Hindlimb muscle (tissue), 1 donor: ENCODE results near the gene EDN2. TPM values are rescaled to one million over a fixed set of nuclear protein-coding genes. Genes with fewer than 3 reads are reported as not detected.

Experiments used
- DNase-seq: peaks from one replicate; pipeline ENCODE4 v3.0.0-alpha.2; 2013
- polyA plus RNA-seq: library from polyadenylated mRNA; unstranded; fragments of 120-200 nt; gene quantifications from one replicate; pipeline ENCODE4 v1.2.1, GENCODE V29; 2013; ENCODE audit not compliant: insufficient read length

Gene EDN2
- 0.80 TPM for polyA plus RNA-seq

DNA sequence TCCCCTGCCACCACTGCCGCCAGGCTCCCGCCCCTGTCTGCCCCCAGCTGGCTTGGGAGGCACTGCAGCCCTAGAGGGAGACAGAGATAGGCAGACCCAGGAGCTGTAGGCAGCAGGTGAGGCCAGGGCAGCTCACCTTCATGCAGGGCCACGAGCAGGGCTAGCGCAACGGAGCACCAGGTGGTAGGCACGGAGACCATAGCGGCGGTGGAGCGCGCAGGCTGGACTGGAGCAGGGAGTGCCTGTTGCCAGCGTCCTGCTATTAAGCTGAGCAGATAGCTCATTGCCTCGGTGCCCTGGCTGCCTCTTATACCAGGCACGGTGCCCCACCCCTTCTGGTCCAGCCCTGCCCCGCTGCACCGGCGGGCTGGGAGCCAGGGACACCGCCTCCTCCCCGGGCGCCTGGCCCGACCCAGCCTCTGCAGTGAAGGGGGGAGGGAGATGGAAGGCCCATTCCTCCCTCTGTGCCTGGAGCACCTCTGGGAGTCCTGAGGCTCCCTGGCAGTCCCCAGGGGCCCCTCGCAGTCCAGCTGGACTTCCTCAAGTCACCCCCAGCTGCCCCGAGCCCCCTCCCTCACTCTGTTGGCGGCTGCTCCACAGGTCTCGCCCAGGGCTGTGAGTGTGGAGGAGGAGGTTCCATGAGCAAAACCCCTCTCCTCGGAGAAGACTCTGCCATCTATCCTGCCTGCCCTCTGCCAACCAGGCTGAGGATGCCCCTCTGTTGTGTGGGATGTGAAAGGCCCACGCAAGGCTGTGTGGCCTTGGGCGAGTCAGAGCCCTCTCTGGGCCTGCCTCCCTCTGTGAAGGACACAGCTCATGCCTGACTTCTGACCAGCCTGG lies at the start of gene EDN2:
TSS of gene EDN2 (minus strand) at position 282 of the 840 bp plus-strand sequence. CDS start at position 200, 82 bp downstream.
- no peak for DNase-seq

DNA sequence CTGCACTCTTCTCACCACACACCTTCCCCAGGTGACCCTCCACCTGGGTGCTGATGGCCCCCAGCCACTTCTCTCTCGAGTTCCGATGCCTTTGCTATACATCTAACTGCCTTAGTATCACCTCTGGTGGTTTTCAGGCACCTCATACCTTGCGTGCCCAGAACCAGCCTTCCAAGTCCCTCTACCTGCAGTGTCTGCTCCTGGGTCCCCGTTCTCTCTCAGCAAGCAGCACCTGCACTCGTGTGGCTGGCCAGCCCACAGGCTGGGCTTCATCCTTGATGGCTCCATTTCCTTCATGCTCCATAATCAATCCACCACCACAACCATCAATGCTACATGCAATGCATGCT lies 49.2 kb upstream of the EDN2 start:
- no peak for DNase-seq

DNA sequence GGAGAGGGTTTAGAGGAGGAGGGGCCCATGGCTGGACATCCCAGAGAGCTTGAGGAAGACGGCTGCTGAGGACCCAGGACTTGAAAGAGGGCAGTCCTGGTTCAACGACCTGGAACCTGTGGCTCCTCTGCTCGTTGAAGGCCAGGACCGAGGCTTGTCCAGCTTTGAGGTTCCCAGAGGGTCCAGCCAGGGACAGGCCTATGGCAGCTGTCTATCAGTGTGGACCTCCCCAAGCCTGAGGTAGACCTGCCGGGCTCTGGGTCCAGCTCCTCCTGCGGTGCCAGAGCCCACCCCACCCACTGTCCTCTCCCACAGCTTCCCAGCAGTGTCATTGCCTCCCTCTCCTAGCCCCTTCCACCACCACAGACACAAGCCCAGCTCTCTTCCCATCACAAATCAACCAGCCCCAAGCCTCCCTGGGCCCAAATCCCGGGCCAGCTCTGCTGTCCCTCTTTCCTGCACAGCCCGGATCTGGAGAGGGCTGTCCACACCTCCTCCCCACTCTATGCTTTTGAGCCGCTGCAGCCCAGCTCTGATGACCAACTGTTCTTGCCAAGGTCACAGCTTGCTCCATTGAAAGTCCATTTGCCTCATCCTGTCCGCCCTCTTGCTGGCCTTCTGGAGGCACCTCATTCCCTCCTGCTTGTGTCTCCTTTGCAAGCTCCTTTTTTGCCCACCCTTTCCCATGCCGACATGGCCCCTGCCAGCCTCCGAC lies 48.7 kb upstream of the EDN2 start:
- no peak for DNase-seq

DNA sequence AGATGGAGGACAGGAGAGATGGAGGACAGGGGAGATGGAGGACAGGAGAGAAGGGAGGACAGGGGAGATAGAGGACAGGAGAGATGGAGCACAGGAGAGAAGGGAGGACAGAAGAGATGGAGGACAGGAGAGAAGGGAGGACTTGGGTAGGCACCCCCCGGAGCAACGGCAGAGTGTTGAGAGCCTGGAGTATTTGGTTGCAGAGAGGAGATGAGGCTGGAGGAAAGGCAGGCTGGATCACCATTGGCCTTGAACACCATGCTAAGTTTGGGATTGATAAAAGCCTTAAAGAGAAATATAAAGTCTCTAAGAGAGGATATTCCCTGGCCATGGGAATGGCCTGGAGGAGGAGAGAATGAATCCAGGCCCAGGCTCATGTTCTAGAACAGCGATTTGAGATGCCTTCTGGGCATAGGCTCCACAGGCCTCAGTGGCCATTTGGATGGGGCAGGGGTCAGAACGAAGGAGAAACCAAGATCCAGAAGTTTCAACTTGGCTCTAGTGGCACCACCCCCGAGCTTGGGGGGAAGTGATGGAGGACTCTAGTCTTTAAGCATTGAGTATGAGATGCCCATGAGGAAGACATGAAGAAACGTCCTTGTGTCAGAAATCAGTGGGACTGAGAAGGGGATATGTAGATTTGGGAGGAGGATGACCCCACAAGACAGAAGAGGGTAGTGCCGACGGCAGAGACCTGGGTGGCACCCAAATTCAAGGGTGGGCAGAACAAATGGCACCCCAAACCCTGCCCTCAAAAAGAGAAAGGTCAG lies 47.9 kb upstream of the EDN2 start:
- no peak for DNase-seq

DNA sequence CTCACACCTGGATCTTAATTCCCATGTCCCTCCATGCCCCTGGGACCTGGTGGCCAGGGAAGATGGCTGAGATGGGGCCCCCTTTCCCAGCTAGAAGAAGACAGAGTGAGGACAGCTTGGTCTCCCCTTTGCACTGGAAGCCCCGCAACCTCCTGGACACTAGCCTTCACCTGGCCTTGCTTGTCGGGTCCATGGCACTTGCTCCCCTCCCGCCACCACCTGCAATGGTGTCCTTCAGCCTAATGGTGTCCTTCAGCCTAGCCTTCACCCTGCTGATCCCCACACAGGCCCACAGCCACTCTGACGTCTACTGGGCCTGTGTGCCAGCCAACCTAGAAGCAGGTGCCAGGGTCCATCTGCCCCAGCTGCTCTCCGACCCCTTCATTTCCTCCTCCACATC lies 45.9 kb upstream of the EDN2 start:
- DNase-seq, result no peak

DNA sequence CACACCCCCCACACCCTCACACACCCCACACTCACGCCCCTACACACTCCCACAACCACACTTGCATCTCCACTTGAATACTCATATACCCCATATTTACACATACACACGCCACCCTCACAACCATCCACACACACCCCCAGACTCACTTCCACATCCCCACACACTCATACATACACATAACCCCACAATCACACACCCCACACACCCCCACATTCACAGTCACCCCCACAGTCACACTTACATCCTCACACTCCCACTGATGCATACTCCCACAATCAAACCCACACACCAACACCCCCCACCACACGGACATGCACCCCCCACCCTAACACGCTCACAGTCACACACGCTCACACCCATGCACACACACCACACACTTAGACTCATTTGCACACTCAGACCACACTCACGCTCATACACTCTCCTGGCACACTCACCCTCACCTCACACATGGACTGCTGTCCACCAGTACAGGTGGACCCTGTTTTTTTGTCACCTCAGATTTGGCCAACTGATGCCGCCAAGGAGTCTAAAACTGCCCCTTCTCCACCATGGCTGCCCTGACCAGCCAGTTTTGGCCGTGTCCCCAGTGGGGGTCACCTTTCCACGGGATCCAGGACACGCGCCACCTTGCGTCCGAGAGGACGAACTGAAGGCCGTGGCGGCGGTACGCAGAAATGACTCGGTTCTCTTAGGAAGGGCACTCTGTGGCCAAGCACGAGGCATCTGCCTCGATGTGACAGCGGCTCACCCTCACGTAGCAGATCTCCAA lies 45.3 kb upstream of the EDN2 start:
- DNase-seq, result no peak

DNA sequence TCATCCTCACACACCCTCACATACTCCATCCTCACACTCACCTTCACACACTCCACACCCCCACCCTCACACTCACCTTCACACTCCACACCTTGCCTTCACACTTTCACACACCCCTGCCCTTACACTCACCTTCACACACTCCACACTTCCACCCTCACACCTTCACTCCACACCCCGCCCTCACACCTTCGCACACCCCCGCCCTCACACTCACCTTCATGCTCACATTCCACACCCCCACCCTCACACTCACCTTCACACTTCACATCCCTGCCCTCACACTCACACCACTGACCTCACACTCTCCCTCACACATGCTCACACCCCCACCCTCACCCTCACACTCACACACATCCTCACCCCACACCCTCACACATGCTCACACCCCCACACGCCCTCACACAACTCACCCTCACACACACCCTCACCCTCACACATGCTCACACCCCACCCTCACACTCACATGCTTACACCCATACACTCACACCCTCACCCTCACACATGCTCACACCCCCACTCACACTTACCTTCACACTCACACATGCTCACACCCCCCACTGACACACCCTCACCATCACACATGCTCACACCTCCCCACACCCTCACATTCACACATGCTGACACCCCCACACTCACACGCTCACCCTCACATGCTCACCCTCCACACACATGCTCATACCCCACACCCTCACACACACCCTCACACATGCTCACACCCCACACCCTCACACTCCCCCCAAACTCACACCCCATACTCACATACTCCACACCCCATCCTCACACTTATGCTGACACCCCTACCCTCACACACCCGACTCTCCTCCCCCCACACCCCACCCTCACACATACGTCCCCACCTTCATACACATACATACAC lies 44.5 kb upstream of the EDN2 start:
- DNase-seq, result no peak

DNA sequence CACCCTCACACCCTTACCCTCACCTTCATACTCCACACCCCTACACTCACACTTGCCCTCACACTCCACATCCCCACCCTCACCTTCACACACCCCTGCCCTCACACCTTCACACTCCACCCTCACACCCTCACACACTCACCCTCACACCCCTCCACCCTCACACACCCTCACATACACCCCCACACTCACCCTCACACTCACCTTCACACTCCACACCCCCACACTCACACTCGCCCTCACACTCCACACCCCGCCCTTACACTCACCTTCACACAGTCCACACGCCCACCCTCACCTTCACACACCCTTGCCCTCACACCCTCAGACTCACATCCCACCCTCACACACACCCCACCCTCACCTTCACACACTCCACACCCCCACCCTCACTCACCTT lies 43.6 kb upstream of the EDN2 start:
- no peak for DNase-seq

DNA sequence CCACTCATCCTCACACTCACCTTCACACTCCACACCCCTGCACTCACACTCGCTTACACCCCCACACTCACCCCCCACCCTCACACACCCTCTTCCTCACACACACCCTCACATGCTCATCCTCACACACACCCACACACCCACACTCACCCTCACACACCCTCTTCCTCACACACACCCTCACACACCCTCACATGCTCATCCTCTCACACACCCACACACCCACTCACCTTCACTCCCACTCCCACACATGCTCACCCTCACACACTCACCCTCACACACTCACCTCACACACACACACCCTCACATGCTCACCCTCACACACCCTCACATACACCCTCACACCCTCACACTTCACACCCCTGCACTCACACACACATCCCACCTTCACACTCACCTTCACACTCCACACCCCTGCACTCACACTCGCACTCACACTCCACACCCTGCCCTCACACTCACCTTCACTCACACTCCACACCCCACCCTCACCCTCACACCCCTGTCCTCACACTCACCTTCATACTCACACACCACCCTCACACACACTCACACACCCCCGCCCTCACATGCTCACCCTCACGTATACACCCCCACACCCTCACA lies 42.6 kb upstream of the EDN2 start:
- no peak for DNase-seq

DNA sequence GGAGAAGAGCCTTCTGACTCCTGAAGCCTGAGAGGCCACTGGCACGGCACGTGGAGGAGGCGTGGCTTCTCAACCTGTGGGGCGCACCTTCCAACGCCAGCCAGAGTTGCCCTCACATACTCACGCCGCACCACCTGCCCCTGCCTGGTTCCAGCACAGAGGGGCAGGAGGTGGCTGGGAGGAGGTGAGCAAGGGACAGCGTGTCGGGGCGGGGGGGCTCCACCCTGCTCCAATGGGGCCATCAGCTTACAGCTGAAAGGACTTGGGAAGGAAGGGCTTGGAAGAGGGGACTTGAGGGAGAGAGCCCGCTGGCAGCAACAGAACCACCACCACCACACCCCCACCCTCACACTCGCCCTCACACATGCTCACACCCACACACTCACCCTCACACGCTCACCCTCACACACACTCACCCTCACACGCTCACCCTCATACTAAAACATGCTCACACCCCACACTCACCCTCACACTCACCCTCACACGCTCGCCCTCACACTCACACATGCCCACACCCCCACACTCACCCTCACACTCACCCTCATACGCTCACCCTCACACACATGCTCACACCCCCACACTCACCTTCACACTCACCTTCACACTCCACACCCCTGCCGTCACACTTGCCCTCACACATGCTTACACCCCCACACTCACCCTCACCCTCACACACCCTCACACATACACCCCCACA lies 41.6 kb upstream of the EDN2 start:
- no peak for DNase-seq

DNA sequence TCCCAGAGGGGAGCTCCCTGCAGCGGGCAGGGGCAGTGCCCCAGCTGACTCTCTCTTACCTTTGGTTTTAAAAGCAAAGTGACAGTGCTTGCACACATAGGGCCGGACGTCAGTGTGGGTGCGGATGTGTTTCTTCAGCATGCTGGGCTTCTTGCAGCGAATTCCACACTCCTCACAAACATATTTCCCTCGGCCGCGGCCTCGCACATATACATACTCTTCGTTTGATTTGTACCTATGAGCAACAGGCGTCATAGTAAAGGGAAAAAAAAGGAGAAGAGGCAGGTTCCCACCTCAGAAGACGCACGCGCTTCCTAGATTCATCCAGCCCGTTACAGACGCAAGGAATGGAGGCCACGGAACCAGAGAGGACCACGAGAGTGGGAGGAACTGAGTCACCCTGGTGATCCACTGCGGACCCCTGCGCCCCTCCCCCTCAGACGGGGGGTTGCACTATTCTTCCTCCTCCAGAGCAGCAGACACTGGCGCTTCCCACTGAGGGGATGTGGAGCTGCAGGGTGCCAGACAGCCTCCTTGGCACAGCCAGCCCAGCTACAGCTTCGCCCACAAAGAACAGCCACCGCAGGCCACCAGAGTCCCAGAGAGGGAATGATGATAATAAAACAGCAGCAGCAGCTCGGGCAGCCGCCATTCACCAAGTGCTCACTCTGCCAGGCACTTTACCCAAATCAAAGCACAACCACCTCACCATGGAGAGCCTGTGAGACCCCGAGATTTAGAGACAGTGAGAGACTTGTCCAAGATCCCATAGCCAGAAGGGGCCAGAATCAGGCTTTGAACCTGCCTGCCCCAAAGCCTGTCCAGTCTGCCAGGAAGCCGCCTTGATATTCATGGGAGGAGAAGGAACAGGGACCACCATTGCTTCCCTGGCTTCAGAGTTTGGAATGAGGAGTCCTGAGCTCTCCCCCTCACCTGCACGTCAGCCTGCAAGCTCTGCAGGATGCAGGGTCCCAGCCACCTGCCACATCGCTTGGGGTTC lies 40.5 kb upstream of the EDN2 start:
- no peak for DNase-seq

DNA sequence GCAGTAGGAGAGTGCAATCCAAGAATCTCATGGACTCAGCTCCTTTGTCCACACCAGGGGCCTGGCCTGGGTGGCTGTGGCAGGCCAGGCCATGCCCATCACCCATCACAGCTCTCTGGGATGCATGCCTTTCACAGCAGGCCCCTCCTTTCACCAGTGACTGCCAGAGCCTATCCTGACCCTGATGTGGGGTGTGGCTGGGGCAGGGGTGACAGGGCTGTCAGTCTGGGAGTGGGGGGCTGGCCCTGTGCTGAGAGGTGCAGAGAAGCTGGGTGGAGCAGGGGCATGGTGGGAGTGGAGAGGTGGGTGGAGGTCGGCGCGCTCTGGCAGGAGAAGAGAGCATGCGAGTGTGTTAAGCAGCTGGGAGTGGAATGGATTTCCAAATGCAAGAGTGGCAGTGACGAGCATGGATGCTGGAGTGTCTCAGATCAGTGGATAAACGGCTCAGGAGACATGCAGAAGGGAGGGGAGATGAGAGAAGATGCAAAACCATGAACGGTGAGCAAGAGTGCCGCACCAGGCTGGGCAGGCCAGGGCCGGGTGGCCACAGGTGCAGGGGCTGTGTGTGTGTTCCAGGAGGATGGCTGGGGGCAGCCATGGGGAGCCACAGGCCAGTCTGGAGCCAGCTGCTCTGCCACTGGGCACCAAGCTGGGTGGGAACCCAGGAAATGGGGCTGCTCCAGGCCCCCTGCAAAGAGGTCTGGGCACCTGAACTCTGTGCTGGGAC lies 39.6 kb upstream of the EDN2 start:
- no peak for DNase-seq

DNA sequence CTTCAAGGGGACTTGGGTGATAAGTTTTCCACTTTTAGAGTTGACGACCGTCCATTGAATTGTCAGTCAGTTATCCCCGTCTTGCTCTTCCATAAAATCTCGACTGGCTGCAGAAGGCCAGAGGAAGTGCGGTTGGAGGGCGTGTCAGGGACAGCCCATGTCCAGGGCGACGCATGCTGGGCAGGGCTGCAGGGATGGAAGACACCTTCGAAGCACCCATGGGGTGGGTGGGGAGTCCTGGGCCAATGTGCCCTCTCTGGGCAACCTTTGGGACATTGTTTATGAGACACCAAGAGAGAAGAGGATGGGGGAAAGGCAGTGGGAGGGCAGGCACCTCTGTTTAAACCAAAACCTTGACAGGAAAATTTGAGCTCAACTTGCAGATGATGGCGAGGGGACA lies 38.6 kb upstream of the EDN2 start:
- DNase-seq, result no peak

DNA sequence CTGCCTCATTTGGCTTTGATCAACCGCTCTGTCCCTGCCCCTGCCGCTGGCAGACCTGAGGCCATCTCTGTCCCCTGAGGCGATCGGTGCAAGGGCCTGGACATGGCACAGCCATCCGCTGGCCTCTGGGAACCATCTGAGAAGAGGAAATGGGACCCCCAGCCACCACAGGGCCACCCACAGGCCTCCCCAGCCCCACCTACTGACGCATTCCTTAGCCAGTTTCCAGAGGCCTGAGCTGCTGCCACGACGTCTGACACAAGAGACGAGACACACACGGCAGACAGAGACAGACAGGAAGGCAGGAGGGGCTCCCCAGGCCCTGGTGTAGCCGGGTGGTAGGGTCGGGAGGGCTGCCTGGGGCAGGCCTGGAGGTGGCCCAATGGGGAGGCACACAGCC lies 37.3 kb upstream of the EDN2 start:
- DNase-seq, result no peak

DNA sequence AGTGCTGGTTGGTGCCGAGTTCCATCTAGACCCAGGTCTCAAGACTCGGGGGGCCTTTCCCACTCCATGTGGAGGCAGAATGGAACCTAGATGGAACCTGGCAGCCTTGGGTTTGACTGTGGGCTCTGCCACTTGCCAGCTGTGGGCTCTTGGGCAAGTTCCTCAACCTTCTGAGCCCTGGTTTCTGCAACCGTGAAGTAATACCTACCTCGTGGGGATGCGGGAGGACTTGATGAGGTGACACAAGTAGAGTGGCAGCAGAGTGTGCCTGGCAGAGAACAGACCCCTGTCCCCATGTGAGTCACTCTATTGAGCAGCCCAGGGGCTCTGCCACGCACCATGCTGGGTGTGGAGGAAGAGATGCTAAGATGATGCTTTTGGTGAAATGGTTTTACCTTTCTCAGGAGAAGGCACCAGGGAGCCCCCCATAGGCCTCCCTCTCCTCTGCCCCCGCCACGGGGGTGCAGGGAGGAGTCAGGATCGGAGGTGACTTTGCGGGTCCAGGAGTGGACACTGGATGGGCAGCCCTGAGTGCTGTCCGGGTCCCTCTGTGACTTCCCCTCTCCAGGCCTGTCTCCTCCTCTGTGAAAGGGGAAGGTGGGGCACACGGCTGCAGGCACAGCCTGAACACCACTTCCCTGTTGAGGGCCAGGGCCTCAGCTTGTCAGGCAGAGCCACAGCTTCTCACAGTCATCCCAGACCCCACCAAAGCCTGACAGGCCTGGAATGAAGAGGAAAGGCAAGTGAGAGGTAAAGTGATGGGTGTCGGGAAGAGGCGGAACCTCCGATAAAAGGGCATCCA lies 36.7 kb upstream of the EDN2 start:
- no peak for DNase-seq

DNA sequence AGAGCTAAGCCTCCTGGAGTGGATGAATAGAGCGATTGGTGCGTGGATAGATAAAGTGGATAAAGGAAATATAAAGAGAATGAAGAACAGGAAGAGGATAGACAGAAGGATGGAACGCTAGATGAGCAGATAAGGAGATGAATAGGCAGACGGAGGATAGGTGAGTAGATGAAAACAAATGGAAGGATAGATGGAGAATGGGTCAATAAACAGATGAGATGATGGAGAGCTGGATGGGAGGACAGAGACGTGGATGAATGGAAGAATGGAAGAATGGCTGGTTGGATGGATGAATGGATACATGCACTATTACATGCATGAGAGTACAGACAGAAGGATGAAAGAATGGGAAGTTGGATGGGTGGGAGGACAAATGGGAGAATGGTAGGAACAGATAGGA lies 35.2 kb upstream of the EDN2 start:
- DNase-seq, result no peak

DNA sequence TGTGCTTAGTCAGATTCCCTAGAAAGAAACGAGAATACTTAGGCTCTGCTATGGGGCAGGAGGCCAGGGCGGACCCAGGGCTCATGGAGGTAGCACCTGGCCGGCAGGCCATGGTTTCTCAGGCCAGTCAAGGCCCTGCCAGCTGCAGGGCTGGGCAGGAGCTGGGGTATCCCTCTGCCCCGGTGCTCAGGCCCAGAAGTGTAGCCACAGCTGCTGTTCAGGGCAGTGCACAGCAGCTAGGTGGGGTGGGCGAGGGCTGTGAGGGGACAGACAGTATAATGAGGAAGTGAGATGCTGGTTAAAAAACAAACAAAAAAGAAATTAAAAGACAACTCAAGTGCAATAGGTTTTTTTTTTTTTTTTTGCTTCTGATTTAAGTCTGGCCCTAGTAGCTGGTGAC lies 34.0 kb upstream of the EDN2 start:
- no peak for DNase-seq

DNA sequence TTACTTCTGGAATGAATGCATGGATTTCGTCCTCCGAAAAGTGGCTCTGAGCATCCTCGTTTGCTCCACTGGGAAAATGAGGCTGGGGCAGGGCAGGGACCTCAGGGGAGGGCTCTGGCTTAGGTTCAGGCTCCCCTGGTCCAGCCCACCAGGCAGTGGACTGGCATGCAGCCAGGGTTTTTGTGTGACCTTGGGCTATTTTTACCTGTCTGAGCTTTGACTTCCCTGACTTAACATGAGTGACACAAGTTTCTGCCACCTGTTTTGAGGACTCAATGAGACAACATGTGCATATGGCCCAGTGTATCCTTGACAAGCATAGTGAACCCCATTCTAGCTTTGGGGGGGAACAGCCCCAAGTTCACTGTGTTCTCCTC lies 32.6 kb upstream of the EDN2 start:
- no peak for DNase-seq
